RPMI7951 (cell line): Measurements from ENCODE around the gene PRDM9. TPM values are rescaled to one million over a fixed set of nuclear protein-coding genes. Genes with fewer than 3 reads are reported as not detected.
"Not testable (repeated sequence)": the region's sequence is repeated elsewhere in the genome, so short reads cannot be mapped to it uniquely, and the experiment has no call there.

Experiments used
- DNase-seq: peaks from one replicate; pipeline ENCODE4 v3.0.0-alpha.2; 2012; ENCODE audit warnings: low read depth
- total RNA-seq: library from RNA; depleted of rRNA; stranded (reverse); fragments of >200 nt; shearing (Covaris generic); gene quantifications from 2 replicates; pipeline ENCODE4 v1.2.3, GENCODE V29; 2014; rRNA removed

Gene PRDM9
- total RNA-seq = not detected in 2 replicates

- peak; percentile 16 for DNase-seq
Observed at GRCh38 chr5:23507278-23507685, at the start of gene PRDM9. PRDM9 (plus strand) TSS chr5:23507609; CDS start chr5:23509034, 1,425 bp downstream.

GRCh38 chr5:23457780-23458179 is 49.6 kb upstream of the PRDM9 start:
- DNase-seq = no peak

- no peak for DNase-seq
Observed at GRCh38 chr5:23459214-23459613, 48.2 kb upstream of the PRDM9 start.

GRCh38 chr5:23461576-23461975 is 45.8 kb upstream of the PRDM9 start:
- no peak for DNase-seq

GRCh38 chr5:23466401-23466912 is 41.0 kb upstream of the PRDM9 start:
- peak; percentile 43 for DNase-seq

GRCh38 chr5:23468658-23469057 is 38.8 kb upstream of the PRDM9 start:
- DNase-seq = no peak

GRCh38 chr5:23473915-23474314 is 33.5 kb upstream of the PRDM9 start:
- DNase-seq = no peak

GRCh38 chr5:23474315-23474714 is 33.1 kb upstream of the PRDM9 start:
- no peak for DNase-seq

GRCh38 chr5:23476580-23476979 is 30.8 kb upstream of the PRDM9 start:
- DNase-seq = no peak

GRCh38 chr5:23482642-23483041 is 24.8 kb upstream of the PRDM9 start:
- no peak for DNase-seq

GRCh38 chr5:23483090-23483489 is 24.3 kb upstream of the PRDM9 start:
- DNase-seq = no peak

- no peak for DNase-seq
Observed at GRCh38 chr5:23484096-23484495, 23.3 kb upstream of the PRDM9 start.

- not testable (repeated sequence) for DNase-seq
Observed at GRCh38 chr5:23486227-23486626, 21.2 kb upstream of the PRDM9 start.

- no peak for DNase-seq
Observed at GRCh38 chr5:23490993-23491392, 16.4 kb upstream of the PRDM9 start.

- no peak for DNase-seq
Observed at GRCh38 chr5:23494558-23494957, 12.9 kb upstream of the PRDM9 start.

- no peak for DNase-seq
Observed at GRCh38 chr5:23496576-23496975, 10.8 kb upstream of the PRDM9 start.

GRCh38 chr5:23506329-23507236 is 826 bp upstream of the PRDM9 start:
- DNase-seq = no peak

GRCh38 chr5:23510434-23510833 is 3.0 kb downstream of the PRDM9 start:
- not testable (repeated sequence) for DNase-seq

GRCh38 chr5:23522553-23522952 is 15.1 kb downstream of the PRDM9 start:
- DNase-seq = no peak

GRCh38 chr5:23523031-23523430 is 15.6 kb downstream of the PRDM9 start:
- DNase-seq = no peak

- DNase-seq = no peak
Observed at GRCh38 chr5:23523998-23524397, 16.6 kb downstream of the PRDM9 start.

GRCh38 chr5:23525751-23526150 is 18.3 kb downstream of the PRDM9 start:
- no peak for DNase-seq

- DNase-seq = not testable (repeated sequence)
Observed at GRCh38 chr5:23526616-23527015, 19.2 kb downstream of the PRDM9 start.
